HAP-1 (cell line): ENCODE measurements around the gene UGGT2.
"Not testable (repeated sequence)": the region's sequence is repeated elsewhere in the genome, so short reads cannot be mapped to it uniquely, and the experiment has no call there.

Source experiments
- DNase-seq, 2 experiments: peaks; one replicate each; pipeline ENCODE4 v3.0.0-alpha.2; 2016 to 2020; ENCODE audit warnings: low spot score in 2 of 2
- H3K27me3 ChIP-seq: fragments of 250-450 bp; sonication (Bioruptor Pico); 2 replicates; pipeline ENCODE4 v1.5.1; 2020; ENCODE audit warnings: low read depth, mild to moderate bottlenecking, moderate library complexity
- H3K36me3 ChIP-seq: fragments of 250-450 bp; sonication (Bioruptor Pico); replicated peaks from 2 replicates; pipeline ENCODE4 v1.5.1; 2020; ENCODE audit warnings: mild to moderate bottlenecking
- H3K4me1 ChIP-seq: fragments of 250-450 bp; sonication (Bioruptor Pico); 2 replicates; pipeline ENCODE4 v1.5.1; 2020; ENCODE audit warnings: mild to moderate bottlenecking
- H3K4me3 ChIP-seq: fragments of 250-450 bp; sonication (Bioruptor Pico); 2 replicates; pipeline ENCODE4 v1.5.1; 2020; ENCODE audit warnings: mild to moderate bottlenecking, moderate library complexity
- H3K9me3 ChIP-seq: fragments of 250-450 bp; sonication (Bioruptor Pico); 2 replicates; pipeline ENCODE4 v1.5.1; 2020; ENCODE audit warnings: mild to moderate bottlenecking, moderate library complexity
- in situ Hi-C: fragments of 300-500 bp; cut with MboI; formaldehyde crosslinking; loops from 3 replicates; pipeline ENCODE4 v1.14.3; 2020; ENCODE audit warnings: low sequenced_read_pairs, inconsistent platforms, mixed read lengths

The UGGT2 gene

GRCh38 chr13:95882121-95882520 lies 171.1 kb downstream of the UGGT2 start:
- H3K9me3 ChIP-seq = no peaks in the 10 kb centered on the region
- H3K27me3 ChIP-seq = no peaks in the 10 kb centered on the region
- H3K4me1 ChIP-seq = no peaks in the 10 kb centered on the region
- DNase-seq = no peak
- in situ Hi-C loops = no loop called here
- no peak overlapping the region for H3K4me3 ChIP-seq
- H3K36me3 ChIP-seq = no peaks in the 10 kb centered on the region; the same call in none of the 2 replicates

- DNase-seq = no peak
- no peak overlapping the region for H3K4me3 ChIP-seq
- no peaks in the 10 kb centered on the region; the same call in none of the 2 replicates for H3K36me3 ChIP-seq
- H3K9me3 ChIP-seq = no peaks in the 10 kb centered on the region
- in situ Hi-C loops = no loop called here
- no peaks in the 10 kb centered on the region for H3K4me1 ChIP-seq
- no peaks in the 10 kb centered on the region for H3K27me3 ChIP-seq
Observed at GRCh38 chr13:95880331-95880730, 172.9 kb downstream of the UGGT2 start.

- H3K9me3 ChIP-seq = no peaks in the 10 kb centered on the region
- H3K4me1 ChIP-seq = no peaks in the 10 kb centered on the region
- no peaks in the 10 kb centered on the region for H3K36me3 ChIP-seq
- no peak overlapping the region for H3K4me3 ChIP-seq
- in situ Hi-C loops = no loop called here
- DNase-seq = no peak
- no peaks in the 10 kb centered on the region for H3K27me3 ChIP-seq
Observed at GRCh38 chr13:95874286-95874685, 178.9 kb downstream of the UGGT2 start.

GRCh38 chr13:95870421-95870820 lies 182.8 kb downstream of the UGGT2 start:
- H3K4me1 ChIP-seq = no peaks in the 10 kb centered on the region
- no peaks in the 10 kb centered on the region for H3K9me3 ChIP-seq
- no peak for DNase-seq
- H3K4me3 ChIP-seq = no peak overlapping the region
- in situ Hi-C loops = no loop called here
- no peaks in the 10 kb centered on the region for H3K36me3 ChIP-seq
- H3K27me3 ChIP-seq = no peaks in the 10 kb centered on the region

GRCh38 chr13:95865080-95865615 lies 188.1 kb downstream of the UGGT2 start:
- DNase-seq = no peak
- Histone ChIP-seq H3K4me1 (no peaks in the 10 kb centered on the region), H3K4me3 (no peak overlapping the region), H3K36me3 (no peaks in the 10 kb centered on the region), H3K9me3 (no peaks in the 10 kb centered on the region), H3K27me3 (no peaks in the 10 kb centered on the region)
- in situ Hi-C loops = no loop called here

- no peaks in the 10 kb centered on the region for H3K4me1 ChIP-seq
- H3K4me3 ChIP-seq = no peak overlapping the region
- in situ Hi-C loops = no loop called here
- H3K36me3 ChIP-seq = no peaks in the 10 kb centered on the region
- no peaks in the 10 kb centered on the region for H3K9me3 ChIP-seq
- DNase-seq = no peak
- no peaks in the 10 kb centered on the region for H3K27me3 ChIP-seq
Observed at GRCh38 chr13:95862408-95862807, 190.8 kb downstream of the UGGT2 start.

GRCh38 chr13:95861296-95861695 lies 191.9 kb downstream of the UGGT2 start:
- Histone ChIP-seq H3K4me3 (no peak overlapping the region), H3K9me3 (no peaks in the 10 kb centered on the region), H3K27me3 (no peaks in the 10 kb centered on the region), H3K4me1 (no peaks in the 10 kb centered on the region), H3K36me3 (no peaks in the 10 kb centered on the region)
- in situ Hi-C loops = no loop called here
- no peak for DNase-seq

GRCh38 chr13:95858286-95859075 lies 194.7 kb downstream of the UGGT2 start:
- in situ Hi-C loops = no loop called here
- H3K27me3 ChIP-seq = no peaks in the 10 kb centered on the region
- no peak for DNase-seq
- no peaks in the 10 kb centered on the region for H3K36me3 ChIP-seq
- no peaks in the 10 kb centered on the region for H3K9me3 ChIP-seq
- no peaks in the 10 kb centered on the region for H3K4me1 ChIP-seq
- H3K4me3 ChIP-seq = no peak overlapping the region

GRCh38 chr13:95845656-95846055 lies 207.5 kb downstream of the UGGT2 start:
- not testable (repeated sequence) for DNase-seq, H3K4me1 ChIP-seq, H3K36me3 ChIP-seq, H3K27me3 ChIP-seq, H3K4me3 ChIP-seq, H3K9me3 ChIP-seq
- in situ Hi-C loops = loop anchor here (25.0 kb wide), 1 partner anchor 233 kb away; no protein-coding TSS in a partner anchor

GRCh38 chr13:95842898-95843297 lies 210.3 kb downstream of the UGGT2 start:
- no peak for DNase-seq
- H3K27me3 ChIP-seq = no peaks in the 10 kb centered on the region
- no peaks in the 10 kb centered on the region for H3K4me1 ChIP-seq
- in situ Hi-C loops = loop anchor here (25.0 kb wide), 1 partner anchor 231 kb away; no protein-coding TSS in a partner anchor
- H3K36me3 ChIP-seq = 0 out of 2 replicates have a peak, but pooled peaks cover 1% of the 10 kb centered on the region
- H3K4me3 ChIP-seq = no peak overlapping the region
- no peaks in the 10 kb centered on the region for H3K9me3 ChIP-seq

GRCh38 chr13:95841894-95842293 lies 211.3 kb downstream of the UGGT2 start:
- Histone ChIP-seq H3K4me1 (no peaks in the 10 kb centered on the region), H3K36me3 (0 out of 2 replicates have a peak, but pooled peaks cover under 1% of the 10 kb centered on the region)
- in situ Hi-C loops = loop anchor here (25.0 kb wide), 1 partner anchor 230 kb away; no protein-coding TSS in a partner anchor

GRCh38 chr13:95834134-95834765 lies 219.0 kb downstream of the UGGT2 start:
- Histone ChIP-seq H3K4me1 (peaks cover 5% of the 10 kb centered on the region), H3K9me3 (no peaks in the 10 kb centered on the region), H3K4me3 (no peak overlapping the region), H3K36me3 (0 out of 2 replicates have a peak, but pooled peaks cover 3% of the 10 kb centered on the region), H3K27me3 (no peaks in the 10 kb centered on the region)
- peak; percentile 62 to 81 for DNase-seq
- in situ Hi-C loops = loop anchor here (25.0 kb wide), 1 partner anchor 222 kb away; no protein-coding TSS in a partner anchor

More at GRCh38 chr13:95841894-95842293, 211.3 kb downstream of the UGGT2 start:
- no peak for DNase-seq
- Histone ChIP-seq H3K4me3 (no peak overlapping the region), H3K9me3 (no peaks in the 10 kb centered on the region), H3K27me3 (no peaks in the 10 kb centered on the region)

GRCh38 chr13:95833719-95834118 lies 219.5 kb downstream of the UGGT2 start:
- in situ Hi-C loops = loop anchor here (25.0 kb wide), 1 partner anchor 221 kb away; no protein-coding TSS in a partner anchor
- H3K36me3 ChIP-seq = 0 out of 2 replicates have a peak, but pooled peaks cover 3% of the 10 kb centered on the region
- no peaks in the 10 kb centered on the region for H3K27me3 ChIP-seq
- no peak for DNase-seq
- no peak overlapping the region for H3K4me3 ChIP-seq
- H3K4me1 ChIP-seq = peaks cover 5% of the 10 kb centered on the region
- no peaks in the 10 kb centered on the region for H3K9me3 ChIP-seq

- H3K9me3 ChIP-seq = no peaks in the 10 kb centered on the region
- no peaks in the 10 kb centered on the region for H3K27me3 ChIP-seq
- H3K4me3 ChIP-seq = no peak overlapping the region
- no peak for DNase-seq
- H3K36me3 ChIP-seq = 0 out of 2 replicates have a peak, but pooled peaks cover 3% of the 10 kb centered on the region
- in situ Hi-C loops = loop anchor here (25.0 kb wide), 1 partner anchor 221 kb away; no protein-coding TSS in a partner anchor
- H3K4me1 ChIP-seq = peaks cover 5% of the 10 kb centered on the region
Observed at GRCh38 chr13:95833126-95833525, 220.1 kb downstream of the UGGT2 start.
